GM12864 (cell line): ENCODE results near the gene TRPM3.

Experiments used
- DNase-seq: peaks from one replicate; pipeline ENCODE4 v3.0.0-alpha.2; 2011; ENCODE audit warnings: low read depth
- H3K4me3 ChIP-seq: 2 replicates; pipeline ENCODE4 v1.5.1; 2011; ENCODE audit warnings: mild to moderate bottlenecking, low read depth, low read length, control low read depth
- CTCF ChIP-seq: IDR thresholded peaks from 2 replicates; pipeline ENCODE4 v1.5.1; 2011; ENCODE audit warnings: low read depth, mild to moderate bottlenecking, moderate library complexity, low read length, control low read depth, inconsistent platforms; ENCODE audit errors: missing control alignments

The TRPM3 gene

GRCh38 chr9:71121275-71122021 is at the start of gene TRPM3:
TSS of gene TRPM3 (minus strand) at chr9:71121621. CDS start at chr9:71121354, 267 bp downstream.
- H3K4me3 ChIP-seq, result no peak within 1 kb of the TSS
- DNase-seq, result no peak
- TF ChIP-seq CTCF, result no peak

- TF ChIP-seq CTCF, result no peak
- no peak for DNase-seq
Measured at GRCh38 chr9:71168418-71168817, 47.0 kb upstream of the TRPM3 start.

GRCh38 chr9:71162126-71162525 is 40.7 kb upstream of the TRPM3 start:
- no peak for TF ChIP-seq CTCF
- H3K4me3 ChIP-seq, result no peak overlapping the region
- no peak for DNase-seq

More at GRCh38 chr9:71168418-71168817, 47.0 kb upstream of the TRPM3 start:
- H3K4me3 ChIP-seq, result no peak overlapping the region

- DNase-seq, result no peak
- TF ChIP-seq CTCF, result no peak
Measured at GRCh38 chr9:71157731-71158130, 36.3 kb upstream of the TRPM3 start.

GRCh38 chr9:71147368-71147767 is 25.9 kb upstream of the TRPM3 start:
- no peak for DNase-seq
- no peak for TF ChIP-seq CTCF
- H3K4me3 ChIP-seq, result no peak overlapping the region

More at GRCh38 chr9:71157731-71158130, 36.3 kb upstream of the TRPM3 start:
- H3K4me3 ChIP-seq, result no peak overlapping the region

GRCh38 chr9:71146511-71146910 is 25.1 kb upstream of the TRPM3 start:
- TF ChIP-seq CTCF, result no peak
- H3K4me3 ChIP-seq, result no peak overlapping the region
- DNase-seq, result no peak

- DNase-seq, result no peak
- no peak overlapping the region for H3K4me3 ChIP-seq
- TF ChIP-seq CTCF, result no peak
Measured at GRCh38 chr9:71145179-71145578, 23.8 kb upstream of the TRPM3 start.
